SU-DHL-6 (cell line): ENCODE results near the gene TWSG1.

Experiments used
- EZH2phosphoT487 ChIP-seq: fragments of 200-600 bp; sonication (generic), shearing (Covaris generic); conservative IDR thresholded peaks from 2 replicates; pipeline ENCODE4 v1.6.1; 2018; ENCODE audit warnings: mild to moderate bottlenecking, antibody characterized with exemption, low read length, moderate library complexity, mixed read lengths
- TF ChIP-seq, protein P1 (sequence below): fragments of 200-600 bp; sonication (generic); IDR thresholded peaks from one replicate; pipeline ENCODE4 v1.5.1; 2017; ENCODE audit warnings: antibody characterized with exemption, mild to moderate bottlenecking, low read length, moderate library complexity; ENCODE audit not compliant: insufficient read depth, poor library complexity, severe bottlenecking

DNA sequence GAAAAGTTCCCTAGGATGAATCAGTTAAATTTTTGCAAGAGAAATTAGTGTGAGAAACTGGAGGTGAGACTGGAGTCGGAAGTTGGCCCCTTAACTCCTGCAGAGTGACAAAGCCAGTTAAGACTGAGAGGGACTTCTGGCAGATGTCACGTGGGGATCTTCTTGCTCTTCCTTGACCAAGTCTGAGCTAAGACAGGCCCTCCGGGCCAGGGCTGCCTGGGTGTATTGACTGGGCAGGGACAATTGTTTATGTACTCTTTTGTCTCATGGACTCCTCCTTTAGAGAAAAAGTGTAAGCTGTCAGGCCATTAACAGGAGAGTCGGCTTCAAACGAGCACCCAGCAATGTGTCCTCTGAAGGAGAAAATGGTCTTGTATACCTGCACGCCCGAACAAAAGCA, 92.2 kb downstream of the TWSG1 start:
- TF ChIP-seq, protein P1, sequence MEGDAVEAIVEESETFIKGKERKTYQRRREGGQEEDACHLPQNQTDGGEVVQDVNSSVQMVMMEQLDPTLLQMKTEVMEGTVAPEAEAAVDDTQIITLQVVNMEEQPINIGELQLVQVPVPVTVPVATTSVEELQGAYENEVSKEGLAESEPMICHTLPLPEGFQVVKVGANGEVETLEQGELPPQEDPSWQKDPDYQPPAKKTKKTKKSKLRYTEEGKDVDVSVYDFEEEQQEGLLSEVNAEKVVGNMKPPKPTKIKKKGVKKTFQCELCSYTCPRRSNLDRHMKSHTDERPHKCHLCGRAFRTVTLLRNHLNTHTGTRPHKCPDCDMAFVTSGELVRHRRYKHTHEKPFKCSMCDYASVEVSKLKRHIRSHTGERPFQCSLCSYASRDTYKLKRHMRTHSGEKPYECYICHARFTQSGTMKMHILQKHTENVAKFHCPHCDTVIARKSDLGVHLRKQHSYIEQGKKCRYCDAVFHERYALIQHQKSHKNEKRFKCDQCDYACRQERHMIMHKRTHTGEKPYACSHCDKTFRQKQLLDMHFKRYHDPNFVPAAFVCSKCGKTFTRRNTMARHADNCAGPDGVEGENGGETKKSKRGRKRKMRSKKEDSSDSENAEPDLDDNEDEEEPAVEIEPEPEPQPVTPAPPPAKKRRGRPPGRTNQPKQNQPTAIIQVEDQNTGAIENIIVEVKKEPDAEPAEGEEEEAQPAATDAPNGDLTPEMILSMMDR = no peak
- TF ChIP-seq EZH2phosphoT487 = no peak
